Measurements from ENCODE around the gene SCAMP3.
A peak's percentile ranks its signal among the peaks of the same experiment; 100 is the strongest.
"Not testable (repeated sequence)": the region's sequence is repeated elsewhere in the genome, so short reads cannot be mapped to it uniquely, and the experiment has no call there.

SCAMP3 gene

DNA sequence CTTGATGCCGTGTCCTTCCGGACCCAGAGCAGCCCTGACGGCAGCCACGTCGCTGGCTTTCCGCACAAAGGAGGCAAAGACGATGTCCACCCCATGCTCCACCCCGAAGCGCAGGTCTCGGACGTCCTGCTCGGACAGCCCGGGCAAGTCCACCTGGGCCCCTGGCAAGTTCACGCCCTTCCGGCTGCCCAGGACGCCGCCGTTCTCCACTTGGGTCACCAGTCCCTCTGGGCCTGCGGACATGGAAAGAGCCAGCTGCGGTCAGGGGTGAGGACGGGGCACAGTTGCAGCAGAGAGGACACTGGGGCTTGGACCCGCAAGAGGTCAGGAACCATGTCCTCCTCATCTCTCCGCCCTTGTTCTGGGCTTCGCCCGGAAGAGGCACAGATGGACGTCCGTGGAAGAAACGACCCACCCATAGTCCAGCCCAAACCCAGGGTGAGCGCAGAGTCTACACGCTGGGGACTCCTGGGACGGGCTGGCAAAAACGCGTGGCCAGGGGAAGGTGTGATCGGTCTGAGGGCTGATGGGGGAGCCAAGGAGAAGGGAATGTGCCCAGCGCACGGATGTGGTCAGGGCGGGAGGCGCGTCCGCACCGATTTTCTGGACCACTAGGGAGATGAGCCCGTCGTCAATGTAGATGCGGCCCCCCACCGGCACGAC lies 32.5 kb upstream of the SCAMP3 start:
- Mint-ChIP-seq H3K4me3 (no peak overlapping the region), H3K36me3 (ENCODE audit: low read depth) (no peaks in the 10 kb centered on the region), H3K4me1 (no peaks in the 10 kb centered on the region), H3K27me3 (peaks cover 43% of the 10 kb centered on the region), H3K27ac (no peak overlapping the region), H3K9me3 (no peaks in the 10 kb centered on the region)
- DNase-seq = no peak
- ATAC-seq = no peak

DNA sequence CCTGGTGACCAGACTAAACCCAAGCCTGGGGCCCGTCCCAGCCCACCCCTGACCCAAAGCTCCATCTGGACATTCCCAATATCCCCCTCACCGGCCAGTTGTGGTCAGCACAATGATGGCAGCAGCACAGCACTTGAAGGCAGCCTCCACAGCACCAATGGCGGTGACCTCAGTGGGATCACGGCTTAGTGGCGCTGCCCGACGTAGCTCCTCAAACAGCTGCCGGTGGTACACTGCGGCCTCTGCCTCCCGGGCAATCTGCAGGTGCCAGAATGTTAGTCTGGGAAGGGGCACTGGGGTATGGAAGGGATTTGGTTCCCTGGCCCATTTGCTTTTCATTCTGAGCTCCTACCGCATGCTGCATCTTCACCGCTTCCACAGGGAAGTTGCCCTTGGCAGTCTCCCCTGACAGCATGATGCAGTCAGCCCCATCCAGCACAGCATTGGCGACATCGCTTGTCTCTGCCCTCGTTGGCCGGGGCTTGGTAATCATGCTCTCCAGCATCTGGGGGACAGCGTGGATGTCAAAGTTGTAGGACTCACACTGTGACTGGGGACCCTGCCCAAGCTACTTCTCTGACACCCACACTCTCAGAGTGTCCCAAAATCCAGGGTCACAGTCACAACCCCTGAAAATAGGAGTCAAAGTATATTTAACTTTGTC lies 31.1 kb upstream of the SCAMP3 start:
- Mint-ChIP-seq H3K27me3 (peaks cover 41% of the 10 kb centered on the region), H3K9me3 (no peaks in the 10 kb centered on the region), H3K4me3 (no peak overlapping the region), H3K27ac (no peak overlapping the region), H3K36me3 (ENCODE audit: low read depth) (no peaks in the 10 kb centered on the region), H3K4me1 (no peaks in the 10 kb centered on the region)
- DNase-seq = no peak
- no peak for ATAC-seq

DNA sequence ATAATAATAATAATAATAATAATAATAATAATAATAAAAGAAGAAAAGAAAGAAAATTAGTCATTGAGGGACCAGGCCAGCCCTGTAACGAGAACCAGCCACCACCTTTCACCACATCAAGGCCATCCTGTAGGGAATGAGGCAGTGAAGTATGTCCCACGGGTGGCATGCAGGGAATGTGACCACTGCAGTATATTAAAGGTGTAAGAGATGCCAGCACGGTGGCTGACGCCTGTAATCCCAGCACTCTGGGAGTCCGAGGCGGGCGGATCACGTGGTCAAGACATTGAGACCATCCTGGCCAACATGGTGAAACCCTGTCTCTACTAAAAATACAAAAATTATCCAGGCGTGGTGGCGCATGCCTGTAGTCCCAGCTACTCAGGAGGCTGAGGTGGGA lies 28.8 kb upstream of the SCAMP3 start:
- peaks cover 26% of the 10 kb centered on the region for H3K27me3 Mint-ChIP-seq
- H3K4me1 Mint-ChIP-seq; H3K4me3 Mint-ChIP-seq; H3K36me3 Mint-ChIP-seq (ENCODE audit: low read depth); ATAC-seq; H3K27ac Mint-ChIP-seq; DNase-seq; H3K9me3 Mint-ChIP-seq: not testable (repeated sequence)

DNA sequence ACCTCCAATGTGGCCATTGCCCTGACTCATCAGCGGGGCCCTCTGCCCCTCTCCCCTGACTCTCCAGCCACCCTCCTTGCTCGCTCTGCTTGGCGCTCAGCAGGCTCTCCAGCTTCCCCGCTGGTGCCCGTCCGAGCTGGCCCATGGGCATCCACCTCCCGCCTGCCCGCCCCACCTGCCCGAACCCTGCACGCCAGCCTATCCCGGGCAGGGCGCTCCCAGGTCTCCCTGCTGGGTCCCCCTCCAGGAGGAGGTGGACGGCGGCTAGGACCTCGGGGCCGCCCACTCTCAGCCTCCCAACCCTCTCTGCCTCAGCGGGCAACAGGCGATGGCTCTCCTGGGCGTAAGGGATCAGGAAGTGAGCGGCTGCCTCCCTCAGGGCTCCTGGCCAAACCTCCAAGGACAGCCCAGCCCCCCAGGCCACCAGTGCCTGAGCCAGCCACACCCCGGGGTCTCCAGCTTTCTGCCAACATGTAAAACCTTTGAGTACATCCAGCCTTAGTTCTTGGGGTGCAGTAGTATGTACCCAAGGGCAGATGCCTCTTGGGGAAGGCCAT lies 25.9 kb upstream of the SCAMP3 start:
- no peak overlapping the region for H3K4me3 Mint-ChIP-seq
- ATAC-seq = no peak
- H3K9me3 Mint-ChIP-seq = no peaks in the 10 kb centered on the region

DNA sequence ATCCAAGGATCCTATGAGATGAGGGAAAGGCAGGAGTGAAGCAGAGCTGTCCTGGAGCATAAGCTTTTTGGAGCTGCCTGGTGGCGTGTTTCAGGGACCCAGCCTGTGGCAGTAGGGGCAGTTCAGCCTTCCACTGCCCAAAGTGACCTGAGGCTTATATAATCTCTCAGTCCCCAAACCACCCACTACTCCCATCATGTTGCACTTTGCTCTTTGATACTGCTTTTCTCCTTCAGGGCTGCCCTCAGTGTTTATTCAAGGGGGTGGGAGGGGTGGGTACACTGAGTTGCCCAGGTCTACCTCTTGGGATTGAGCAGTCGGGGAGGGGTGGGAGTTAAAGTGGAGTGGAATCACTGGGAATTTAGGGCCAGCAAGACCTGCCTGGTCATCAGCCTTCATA lies 24.4 kb upstream of the SCAMP3 start:
- H3K27ac Mint-ChIP-seq = no peak overlapping the region
- ATAC-seq (no peak), DNase-seq (no peak)
- no peaks in the 10 kb centered on the region for H3K9me3 Mint-ChIP-seq
- H3K4me1 Mint-ChIP-seq = no peaks in the 10 kb centered on the region
- no peaks in the 10 kb centered on the region for H3K36me3 Mint-ChIP-seq (ENCODE audit: low read depth)
- peaks cover 4% of the 10 kb centered on the region for H3K27me3 Mint-ChIP-seq
- H3K4me3 Mint-ChIP-seq = no peak overlapping the region

More for the DNA sequence above, 25.9 kb upstream of the SCAMP3 start:
- H3K36me3 Mint-ChIP-seq (ENCODE audit: low read depth) = no peaks in the 10 kb centered on the region
- no peak overlapping the region for H3K27ac Mint-ChIP-seq
- H3K27me3 Mint-ChIP-seq = peaks cover 6% of the 10 kb centered on the region
- no peaks in the 10 kb centered on the region for H3K4me1 Mint-ChIP-seq
- DNase-seq = no peak

DNA sequence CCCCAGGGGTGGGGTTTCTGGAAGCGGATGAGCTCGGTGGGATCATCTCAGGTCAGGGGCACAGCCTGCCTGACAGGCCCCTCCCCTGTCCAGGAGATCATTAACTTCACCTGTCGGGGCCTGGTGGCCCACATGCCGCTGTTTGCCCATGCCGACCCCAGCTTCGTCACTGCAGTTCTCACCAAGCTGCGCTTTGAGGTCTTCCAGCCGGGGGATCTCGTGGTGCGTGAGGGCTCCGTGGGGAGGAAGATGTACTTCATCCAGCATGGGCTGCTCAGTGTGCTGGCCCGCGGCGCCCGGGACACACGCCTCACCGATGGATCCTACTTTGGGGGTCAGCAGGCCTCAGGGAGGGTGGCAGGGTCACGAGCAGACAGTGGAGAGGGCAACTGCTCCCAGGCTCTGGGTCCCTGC lies 23.5 kb upstream of the SCAMP3 start:
- H3K36me3 Mint-ChIP-seq (ENCODE audit: low read depth) = no peaks in the 10 kb centered on the region
- DNase-seq (no peak), ATAC-seq (no peak)
- no peak overlapping the region for H3K4me3 Mint-ChIP-seq
- no peaks in the 10 kb centered on the region for H3K4me1 Mint-ChIP-seq
- peaks cover 4% of the 10 kb centered on the region for H3K27me3 Mint-ChIP-seq
- no peak overlapping the region for H3K27ac Mint-ChIP-seq
- no peaks in the 10 kb centered on the region for H3K9me3 Mint-ChIP-seq

DNA sequence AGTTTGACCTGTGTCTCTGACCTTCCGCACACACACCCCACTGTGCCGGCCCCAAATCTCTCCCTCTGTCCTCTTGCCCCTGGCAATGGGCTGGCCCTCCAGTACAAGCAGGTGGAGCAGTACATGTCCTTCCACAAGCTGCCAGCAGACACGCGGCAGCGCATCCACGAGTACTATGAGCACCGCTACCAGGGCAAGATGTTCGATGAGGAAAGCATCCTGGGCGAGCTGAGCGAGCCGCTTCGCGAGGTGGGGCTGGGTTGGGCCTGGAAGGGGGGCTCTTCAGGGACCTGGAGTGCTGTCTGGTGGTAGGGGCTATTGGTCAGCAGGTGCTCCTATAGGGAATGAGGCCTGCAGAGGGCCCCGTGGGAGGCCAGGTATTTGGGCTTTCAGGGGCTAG lies 22.9 kb upstream of the SCAMP3 start:
- no peaks in the 10 kb centered on the region for H3K36me3 Mint-ChIP-seq (ENCODE audit: low read depth)
- ATAC-seq (no peak), DNase-seq (no peak)
- H3K27me3 Mint-ChIP-seq = no peaks in the 10 kb centered on the region
- no peak overlapping the region for H3K27ac Mint-ChIP-seq
- H3K9me3 Mint-ChIP-seq = no peaks in the 10 kb centered on the region
- no peak overlapping the region for H3K4me3 Mint-ChIP-seq
- H3K4me1 Mint-ChIP-seq = no peaks in the 10 kb centered on the region

DNA sequence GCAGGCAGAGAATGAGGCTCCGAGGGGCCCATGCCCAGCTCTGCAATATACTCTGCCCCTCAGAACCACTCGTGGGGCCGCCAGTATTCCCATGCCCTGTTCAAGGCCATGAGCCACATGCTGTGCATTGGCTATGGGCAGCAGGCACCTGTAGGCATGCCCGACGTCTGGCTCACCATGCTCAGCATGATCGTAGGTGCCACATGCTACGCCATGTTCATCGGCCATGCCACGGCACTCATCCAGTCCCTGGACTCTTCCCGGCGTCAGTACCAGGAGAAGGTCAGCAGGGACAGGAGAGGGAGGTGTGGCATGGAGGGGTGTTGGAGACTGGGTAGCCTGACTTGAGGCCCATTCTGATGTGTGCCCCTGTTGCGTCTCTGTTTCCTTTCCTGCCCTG lies 22.3 kb upstream of the SCAMP3 start:
- Mint-ChIP-seq H3K4me3 (no peak overlapping the region), H3K27me3 (no peaks in the 10 kb centered on the region), H3K4me1 (peaks cover 2% of the 10 kb centered on the region), H3K27ac (no peak overlapping the region), H3K36me3 (ENCODE audit: low read depth) (no peaks in the 10 kb centered on the region), H3K9me3 (no peaks in the 10 kb centered on the region)
- ATAC-seq (no peak), DNase-seq (no peak)

DNA sequence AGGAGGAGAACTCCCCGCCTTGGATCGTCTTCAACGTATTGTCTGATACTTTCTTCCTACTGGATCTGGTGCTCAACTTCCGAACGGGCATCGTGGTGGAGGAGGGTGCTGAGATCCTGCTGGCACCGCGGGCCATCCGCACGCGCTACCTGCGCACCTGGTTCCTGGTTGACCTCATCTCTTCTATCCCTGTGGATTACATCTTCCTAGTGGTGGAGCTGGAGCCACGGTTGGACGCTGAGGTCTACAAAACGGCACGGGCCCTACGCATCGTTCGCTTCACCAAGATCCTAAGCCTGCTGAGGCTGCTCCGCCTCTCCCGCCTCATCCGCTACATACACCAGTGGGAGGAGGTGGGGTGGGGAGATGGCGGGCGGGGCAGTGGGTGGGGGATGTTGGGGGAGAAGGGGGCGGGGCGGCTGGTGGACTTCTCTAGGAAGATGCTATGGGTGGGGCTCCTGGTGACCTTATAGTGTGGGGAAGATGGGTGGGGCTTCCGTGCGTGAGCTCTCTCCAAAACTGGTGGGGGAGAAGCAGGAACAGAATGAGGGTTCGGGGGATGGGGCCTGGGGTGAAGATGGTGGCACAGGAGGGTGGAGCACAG lies 20.4 kb upstream of the SCAMP3 start:
- H3K9me3 Mint-ChIP-seq = no peaks in the 10 kb centered on the region
- H3K36me3 Mint-ChIP-seq (ENCODE audit: low read depth) = no peaks in the 10 kb centered on the region
- no peak overlapping the region for H3K27ac Mint-ChIP-seq
- H3K4me1 Mint-ChIP-seq = peaks cover 7% of the 10 kb centered on the region
- H3K27me3 Mint-ChIP-seq = no peaks in the 10 kb centered on the region
- DNase-seq (no peak), ATAC-seq (no peak)
- H3K4me3 Mint-ChIP-seq = no peak overlapping the region

DNA sequence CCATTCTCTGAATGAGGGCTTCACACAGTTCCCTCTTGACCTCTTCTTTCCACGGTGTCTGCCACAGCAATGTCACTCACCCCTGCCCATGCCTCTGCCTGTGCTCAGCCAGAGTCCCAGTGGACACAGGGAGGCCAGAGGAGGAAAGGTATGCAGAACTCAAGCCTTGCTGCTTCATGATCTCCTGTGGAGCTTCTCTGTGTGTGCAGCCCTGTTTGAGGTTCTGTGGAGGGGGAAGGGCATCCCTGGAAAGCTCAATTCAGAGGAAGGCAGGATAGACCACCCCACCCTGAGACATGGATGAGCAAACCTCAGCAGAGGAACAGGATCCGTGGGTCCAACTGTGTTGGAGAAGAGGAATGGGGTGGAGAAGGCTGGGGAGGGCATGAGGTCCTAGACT lies 17.1 kb upstream of the SCAMP3 start:
- H3K36me3 Mint-ChIP-seq (ENCODE audit: low read depth) = no peaks in the 10 kb centered on the region
- H3K4me3 Mint-ChIP-seq = no peak overlapping the region
- H3K9me3 Mint-ChIP-seq = no peaks in the 10 kb centered on the region
- H3K27me3 Mint-ChIP-seq = no peaks in the 10 kb centered on the region
- DNase-seq = no peak
- peaks cover 23% of the 10 kb centered on the region for H3K4me1 Mint-ChIP-seq
- ATAC-seq = no peak
- H3K27ac Mint-ChIP-seq = no peak overlapping the region

DNA sequence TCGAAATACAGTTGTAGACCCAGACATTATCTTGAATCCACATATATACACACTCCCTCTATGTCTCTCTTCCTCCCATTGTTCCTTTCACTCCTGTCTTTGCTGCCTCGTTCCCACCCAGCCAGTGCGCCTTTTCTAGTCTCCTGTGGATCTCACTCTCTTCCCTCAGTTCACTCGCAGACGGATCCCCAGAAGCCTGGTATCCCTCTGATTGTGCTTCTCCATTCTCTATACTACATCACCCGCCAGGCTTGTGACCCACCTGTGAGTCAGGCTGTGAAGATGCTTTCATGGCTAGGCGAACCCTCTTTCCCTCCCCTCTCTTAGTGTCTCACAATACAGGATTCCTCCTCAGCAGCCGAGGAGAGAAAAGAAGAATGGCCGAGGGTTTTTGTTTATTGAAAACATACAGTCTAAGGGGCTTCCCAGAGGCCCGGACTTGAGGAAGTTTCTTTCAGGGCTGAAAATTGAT lies 16.6 kb upstream of the SCAMP3 start:
- no peak for DNase-seq
- ATAC-seq = no peak
- H3K4me1 Mint-ChIP-seq = peaks cover 25% of the 10 kb centered on the region
- no peaks in the 10 kb centered on the region for H3K27me3 Mint-ChIP-seq
- no peak overlapping the region for H3K27ac Mint-ChIP-seq
- peak overlapping the region; percentile 74 for H3K4me3 Mint-ChIP-seq
- no peaks in the 10 kb centered on the region for H3K36me3 Mint-ChIP-seq (ENCODE audit: low read depth)
- no peaks in the 10 kb centered on the region for H3K9me3 Mint-ChIP-seq

DNA sequence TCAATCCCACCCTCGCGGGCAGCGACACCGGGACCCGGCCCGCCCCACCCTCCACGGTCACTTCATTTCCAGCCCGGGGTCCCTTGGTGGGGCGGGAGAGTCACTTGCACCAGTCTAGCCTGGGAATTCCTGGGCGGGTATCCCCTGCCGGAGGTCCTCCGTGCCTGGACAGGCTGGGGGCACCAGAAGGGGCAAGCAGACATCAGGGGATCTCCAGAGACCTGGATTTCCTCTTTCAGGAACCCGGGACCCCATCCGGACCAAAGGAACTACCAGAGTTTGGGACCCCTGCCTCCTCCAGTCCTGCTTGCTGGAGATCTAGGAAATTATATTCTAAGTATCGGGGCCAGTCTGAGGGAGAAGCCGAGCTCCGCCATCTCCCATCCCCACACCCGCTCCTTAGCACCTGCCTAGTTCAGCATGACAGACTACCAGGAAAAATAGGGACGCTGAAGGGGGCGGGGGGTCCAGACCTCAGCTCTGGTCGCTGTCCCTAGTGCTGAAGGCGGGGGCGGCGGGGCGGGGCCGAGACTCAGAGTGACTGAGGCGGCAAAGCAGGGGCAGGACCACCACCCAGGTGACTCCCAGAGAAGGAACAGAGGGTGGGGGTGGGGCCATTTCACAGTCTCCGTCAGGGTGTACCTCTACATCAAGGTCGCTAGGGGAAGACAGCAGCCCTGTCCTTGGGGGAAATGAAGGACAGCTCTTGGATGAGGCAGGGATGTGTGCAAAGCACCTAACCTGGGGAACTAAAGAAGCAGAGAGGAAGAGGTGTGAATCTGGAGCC lies 15.9 kb upstream of the SCAMP3 start:
- Mint-ChIP-seq H3K36me3 (ENCODE audit: low read depth) (no peaks in the 10 kb centered on the region), H3K4me3 (peak overlapping the region; percentile 74), H3K9me3 (no peaks in the 10 kb centered on the region), H3K4me1 (peaks cover 28% of the 10 kb centered on the region), H3K27me3 (no peaks in the 10 kb centered on the region), H3K27ac (no peak overlapping the region)
- DNase-seq = peak; percentile 80
- ATAC-seq = peak; percentile 33

DNA sequence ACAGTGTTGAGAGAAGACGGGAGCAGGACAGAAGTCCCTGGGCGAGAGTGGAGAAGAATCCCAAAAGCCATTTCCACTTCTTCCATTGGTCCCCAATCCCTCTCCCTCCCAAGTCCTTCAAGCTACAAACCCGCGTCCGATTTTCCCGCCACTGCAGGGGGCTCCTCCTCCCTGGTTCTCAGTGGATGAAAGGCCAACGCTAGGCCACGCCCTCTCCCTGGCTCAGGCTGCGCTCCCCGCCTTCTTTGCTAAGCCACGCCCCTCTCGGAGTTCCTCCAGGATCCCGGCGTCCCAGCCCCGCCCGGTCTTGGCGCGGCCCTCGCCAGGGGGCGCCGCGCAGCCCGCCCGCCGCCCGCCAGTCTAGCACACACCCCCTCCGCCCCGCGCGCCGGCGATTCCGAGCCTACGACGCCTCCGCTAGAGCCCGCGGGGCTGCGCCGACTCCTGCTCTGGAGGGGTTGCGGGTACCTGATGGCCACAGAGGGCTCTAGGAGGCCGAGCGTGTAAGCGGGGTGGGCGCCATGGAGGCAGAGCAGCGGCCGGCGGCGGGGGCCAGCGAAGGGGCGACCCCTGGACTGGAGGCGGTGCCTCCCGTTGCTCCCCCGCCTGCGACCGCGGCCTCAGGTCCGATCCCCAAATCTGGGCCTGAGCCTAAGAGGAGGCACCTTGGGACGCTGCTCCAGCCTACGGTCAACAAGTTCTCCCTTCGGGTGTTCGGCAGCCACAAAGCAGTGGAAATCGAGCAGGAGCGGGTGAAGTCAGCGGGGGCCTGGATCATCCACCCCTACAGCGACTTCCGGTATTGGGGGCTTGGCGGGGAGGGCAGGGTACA lies 15.1 kb upstream of the SCAMP3 start, which contains the start of gene HCN3:
HCN3 (plus strand) TSS at position 394 of the 832 bp plus-strand sequence; CDS start at position 522, 128 bp downstream.
- no peaks in the 10 kb centered on the region for H3K9me3 Mint-ChIP-seq
- no peaks in the 10 kb centered on the region for H3K27me3 Mint-ChIP-seq
- DNase-seq (peak; percentile 98), ATAC-seq (peak; percentile 67)
- peak within 1 kb of the TSS; percentile 74 for H3K4me3 Mint-ChIP-seq
- peaks cover 34% of the 10 kb centered on the region for H3K4me1 Mint-ChIP-seq
- H3K27ac Mint-ChIP-seq = peak within 1 kb of the TSS; percentile 75
- peaks cover 6% of the 10 kb centered on the region for H3K36me3 Mint-ChIP-seq (ENCODE audit: low read depth)
